Breast epithelium (tissue), 3 donors: Measurements from ENCODE around the gene ACVR2A.

Source experiments
- POLR2A ChIP-seq: fragments of 450-650 bp; IDR thresholded peaks from one replicate; pipeline ENCODE4 v1.6.1; 2016; ENCODE audit warnings: antibody characterized with exemption, mild to moderate bottlenecking, moderate library complexity
- TF ChIP-seq, protein P1 (sequence below), 3 donors: fragments of 450-650 bp; IDR thresholded peaks; one replicate each; pipeline ENCODE4 v1.5.1; 2016 to 2017; ENCODE audit warnings: antibody characterized with exemption in 3 of 3, mild to moderate bottlenecking in 3 of 3, moderate library complexity in 3 of 3

DNA sequence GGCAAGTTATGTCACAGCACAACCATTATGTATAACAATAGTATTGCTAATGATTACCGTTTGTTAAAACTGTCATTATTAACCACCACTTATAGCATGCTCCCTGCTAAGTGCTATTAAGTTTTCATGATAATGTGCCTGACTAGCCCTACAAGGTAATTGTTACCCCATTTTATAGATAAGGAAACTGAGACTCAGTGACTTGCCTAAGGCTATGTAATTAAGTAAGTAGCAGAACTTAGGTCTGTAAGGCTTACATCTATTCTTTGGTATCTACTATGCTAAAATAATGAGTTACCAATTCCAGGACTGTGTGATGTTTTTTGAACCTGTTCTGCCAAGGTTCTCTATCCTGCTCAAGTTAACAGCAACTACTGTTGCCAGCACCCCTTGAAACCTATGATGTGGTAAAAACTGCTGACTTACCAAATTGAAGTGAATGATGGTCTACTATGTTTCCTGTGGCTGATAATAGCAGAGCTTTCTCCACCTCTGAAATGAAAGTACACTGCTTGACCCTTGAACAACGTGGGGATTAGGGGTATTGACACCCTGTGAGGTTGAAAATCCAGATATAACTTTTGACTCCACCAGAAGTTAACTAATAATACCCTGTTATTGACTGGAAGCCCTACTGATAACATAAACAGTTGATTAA lies 18.2 kb downstream of the ACVR2A start:
- TF ChIP-seq, protein P1, sequence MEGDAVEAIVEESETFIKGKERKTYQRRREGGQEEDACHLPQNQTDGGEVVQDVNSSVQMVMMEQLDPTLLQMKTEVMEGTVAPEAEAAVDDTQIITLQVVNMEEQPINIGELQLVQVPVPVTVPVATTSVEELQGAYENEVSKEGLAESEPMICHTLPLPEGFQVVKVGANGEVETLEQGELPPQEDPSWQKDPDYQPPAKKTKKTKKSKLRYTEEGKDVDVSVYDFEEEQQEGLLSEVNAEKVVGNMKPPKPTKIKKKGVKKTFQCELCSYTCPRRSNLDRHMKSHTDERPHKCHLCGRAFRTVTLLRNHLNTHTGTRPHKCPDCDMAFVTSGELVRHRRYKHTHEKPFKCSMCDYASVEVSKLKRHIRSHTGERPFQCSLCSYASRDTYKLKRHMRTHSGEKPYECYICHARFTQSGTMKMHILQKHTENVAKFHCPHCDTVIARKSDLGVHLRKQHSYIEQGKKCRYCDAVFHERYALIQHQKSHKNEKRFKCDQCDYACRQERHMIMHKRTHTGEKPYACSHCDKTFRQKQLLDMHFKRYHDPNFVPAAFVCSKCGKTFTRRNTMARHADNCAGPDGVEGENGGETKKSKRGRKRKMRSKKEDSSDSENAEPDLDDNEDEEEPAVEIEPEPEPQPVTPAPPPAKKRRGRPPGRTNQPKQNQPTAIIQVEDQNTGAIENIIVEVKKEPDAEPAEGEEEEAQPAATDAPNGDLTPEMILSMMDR (IDR thresholded peaks at IDR 0.05): no peak
- no peak for TF ChIP-seq POLR2A
